ENCODE measurements around the gene RHOD.

DNA sequence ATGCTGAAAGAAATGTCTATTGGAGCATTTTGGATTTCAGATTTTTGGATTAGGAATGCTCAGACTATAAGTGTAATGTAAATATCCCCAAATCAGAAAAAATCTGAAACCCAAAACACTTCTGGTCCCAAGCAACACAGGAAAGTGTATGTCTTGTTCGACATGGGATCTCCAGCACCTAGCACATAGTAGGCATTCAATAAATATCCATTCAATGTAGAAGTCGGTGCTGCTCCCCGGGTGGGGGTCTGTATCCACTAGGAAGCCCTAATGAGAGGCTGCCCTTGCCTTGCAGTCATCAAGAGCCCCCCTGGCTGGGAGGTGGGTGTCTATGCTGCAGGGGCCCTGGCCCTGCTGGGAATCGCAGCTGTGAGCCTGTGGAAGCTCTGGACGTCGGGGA is 22.3 kb upstream of the RHOD start:
- no peak for TF ChIP-seq POLR2AphosphoS5 (IDR thresholded peaks at IDR 0.05; ENCODE audit: low read depth, low read length)
- TF ChIP-seq, protein P1, sequence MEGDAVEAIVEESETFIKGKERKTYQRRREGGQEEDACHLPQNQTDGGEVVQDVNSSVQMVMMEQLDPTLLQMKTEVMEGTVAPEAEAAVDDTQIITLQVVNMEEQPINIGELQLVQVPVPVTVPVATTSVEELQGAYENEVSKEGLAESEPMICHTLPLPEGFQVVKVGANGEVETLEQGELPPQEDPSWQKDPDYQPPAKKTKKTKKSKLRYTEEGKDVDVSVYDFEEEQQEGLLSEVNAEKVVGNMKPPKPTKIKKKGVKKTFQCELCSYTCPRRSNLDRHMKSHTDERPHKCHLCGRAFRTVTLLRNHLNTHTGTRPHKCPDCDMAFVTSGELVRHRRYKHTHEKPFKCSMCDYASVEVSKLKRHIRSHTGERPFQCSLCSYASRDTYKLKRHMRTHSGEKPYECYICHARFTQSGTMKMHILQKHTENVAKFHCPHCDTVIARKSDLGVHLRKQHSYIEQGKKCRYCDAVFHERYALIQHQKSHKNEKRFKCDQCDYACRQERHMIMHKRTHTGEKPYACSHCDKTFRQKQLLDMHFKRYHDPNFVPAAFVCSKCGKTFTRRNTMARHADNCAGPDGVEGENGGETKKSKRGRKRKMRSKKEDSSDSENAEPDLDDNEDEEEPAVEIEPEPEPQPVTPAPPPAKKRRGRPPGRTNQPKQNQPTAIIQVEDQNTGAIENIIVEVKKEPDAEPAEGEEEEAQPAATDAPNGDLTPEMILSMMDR (IDR thresholded peaks at IDR 0.05): no peak
